SK-N-MC (cell line): ENCODE data around the gene CD36.

Source experiments
- EZH2 ChIP-seq: fragments of 200-600 bp; sonication (generic); IDR thresholded peaks from one replicate; pipeline ENCODE4 v1.6.1; 2017; ENCODE audit warnings: antibody characterized with exemption
- FOXP2 ChIP-seq: optimal IDR thresholded peaks from 2 replicates; pipeline ENCODE3; 2011; ENCODE audit warnings: mild to moderate bottlenecking, moderate library complexity; ENCODE audit not compliant: insufficient read depth; ENCODE audit errors: extremely low read length, control extremely low read depth
- POLR2AphosphoS5 ChIP-seq: IDR thresholded peaks from 2 replicates; pipeline ENCODE4 v1.6.1; 2012; ENCODE audit warnings: mild to moderate bottlenecking, low read depth, low read length, borderline replicate concordance

DNA sequence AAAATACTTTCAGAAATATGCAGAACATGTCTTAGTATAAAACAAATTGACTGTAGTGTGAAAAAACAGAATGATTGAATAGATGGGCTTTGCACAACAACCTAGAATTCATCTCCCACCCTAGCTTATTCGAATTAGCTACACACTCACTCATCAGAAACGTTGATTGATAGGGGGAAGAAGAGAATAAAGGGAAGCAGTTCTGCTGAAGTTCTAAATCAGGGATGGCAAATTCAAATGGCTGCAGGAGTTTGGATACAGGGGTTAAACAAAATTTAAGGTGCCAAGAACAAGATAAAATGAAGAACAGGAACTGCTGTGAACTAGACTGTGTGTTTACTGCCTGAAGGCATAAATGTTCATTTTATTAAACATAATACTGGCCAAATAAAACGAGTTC lies 9.0 kb downstream of the CD36 start:
- TF ChIP-seq EZH2 (no peak), POLR2AphosphoS5 (no peak), FOXP2 (no peak)
